ENCODE results near the gene IER5L.
"Not testable (repeated sequence)": the region's sequence is repeated elsewhere in the genome, so short reads cannot be mapped to it uniquely, and the experiment has no call there.

IER5L gene

DNA sequence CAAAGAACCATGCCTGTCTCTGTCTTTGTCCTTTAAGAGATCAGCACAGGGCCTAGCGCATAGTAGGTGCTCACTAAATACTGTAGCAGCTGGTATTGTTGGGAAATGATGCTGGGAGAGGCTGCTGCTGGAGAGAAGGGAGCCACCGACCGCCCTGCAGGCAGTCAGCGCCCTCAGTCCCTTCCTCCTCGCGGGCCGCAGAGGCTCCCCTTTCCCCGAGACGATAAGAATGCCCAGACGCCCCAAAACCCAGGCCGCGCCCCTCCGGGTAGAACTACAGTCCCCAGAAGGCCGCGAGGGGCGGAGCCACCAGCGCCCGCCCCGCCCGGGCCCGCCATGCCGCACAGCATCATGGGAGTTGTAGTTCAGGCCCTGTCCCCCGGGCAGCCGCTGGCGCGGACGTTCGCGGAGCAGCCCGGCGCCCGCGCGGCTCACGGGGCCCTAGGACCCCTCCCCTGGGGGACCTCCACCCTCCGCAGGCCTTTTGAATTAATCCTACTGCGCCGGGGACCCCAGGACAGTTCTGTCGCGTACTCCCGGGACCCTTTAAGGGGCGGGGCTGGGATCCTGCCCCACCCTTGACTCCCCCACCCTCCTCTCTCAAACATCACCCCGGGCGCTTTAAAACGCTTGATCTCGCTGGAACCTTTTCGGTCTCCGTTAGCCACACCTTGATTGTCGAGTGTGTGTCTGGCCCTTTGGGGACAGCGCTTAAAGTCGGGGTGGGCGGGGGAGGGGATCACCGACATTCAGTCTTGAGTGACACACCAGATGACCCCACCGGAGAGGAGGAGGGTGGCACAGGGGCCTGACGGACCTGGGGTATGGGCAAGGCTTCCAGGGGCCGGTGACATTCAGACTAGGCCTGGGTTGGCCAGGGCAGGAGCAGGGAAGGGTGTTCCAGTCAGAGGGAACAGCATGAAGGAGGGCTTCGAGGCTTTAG lies 24.8 kb upstream of the IER5L start:
- peak; percentile 20 to 38 for DNase-seq

DNA sequence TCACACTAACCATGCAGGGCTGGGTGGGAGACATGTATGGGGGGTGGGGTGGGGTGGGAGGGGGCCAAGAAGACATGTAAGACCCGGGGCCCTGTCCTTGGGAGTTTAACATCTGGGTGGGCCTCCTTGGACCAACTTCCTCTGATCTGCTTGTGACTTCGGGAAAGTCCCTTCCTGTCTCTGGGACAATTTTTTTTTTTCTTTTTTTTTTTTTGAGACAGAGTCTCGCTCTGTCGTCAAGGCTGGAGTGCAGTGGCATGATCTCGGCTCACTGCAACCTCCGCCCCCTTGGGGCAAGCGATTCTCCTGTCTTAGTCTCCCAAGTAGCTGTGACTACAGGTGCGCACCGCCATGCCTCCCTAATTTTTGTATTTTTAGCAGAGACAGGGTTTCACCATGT lies 23.8 kb upstream of the IER5L start:
- DNase-seq: no peak

GRCh38 chr9:129201289-129201688 lies 23.2 kb upstream of the IER5L start:
- no peak for DNase-seq

GRCh38 chr9:129200255-129200654 lies 22.2 kb upstream of the IER5L start:
- no peak for DNase-seq

GRCh38 chr9:129199044-129199435 lies 21.0 kb upstream of the IER5L start:
- DNase-seq: no peak

DNA sequence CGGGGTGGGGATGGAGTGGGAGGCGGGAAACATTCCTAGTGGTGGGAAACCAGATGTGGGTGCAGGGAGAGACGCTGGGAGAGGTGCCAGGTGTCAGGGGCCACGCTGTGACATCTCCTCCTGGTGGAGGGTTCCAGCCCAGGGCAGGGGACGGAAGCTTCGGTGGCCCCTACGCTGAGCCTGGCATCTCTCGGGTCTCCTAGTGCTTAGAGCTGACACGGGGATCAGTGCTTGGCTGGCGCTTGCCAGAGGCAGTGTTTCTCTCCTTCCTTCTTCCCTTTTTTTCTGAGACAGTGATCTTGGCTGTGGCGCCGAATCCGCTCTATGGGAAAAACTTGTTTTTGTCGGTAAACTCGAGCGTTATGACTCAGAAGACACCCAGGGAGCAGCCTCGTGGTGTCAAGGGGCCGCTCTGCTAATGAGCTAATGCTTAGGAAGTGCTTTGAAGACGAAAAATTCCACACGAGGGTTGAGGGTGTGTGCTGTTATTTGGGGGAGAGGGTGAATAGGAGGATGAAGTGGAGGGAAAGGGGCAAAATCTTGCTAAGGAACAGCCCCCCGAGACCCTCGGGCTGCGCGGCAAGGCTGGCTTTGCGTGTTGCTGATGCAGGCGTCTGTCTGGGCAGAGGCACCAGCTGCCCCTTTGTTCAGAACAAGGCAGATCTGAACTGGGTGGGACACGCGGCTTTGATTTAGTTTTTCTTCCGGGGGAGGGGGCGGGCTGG lies 20.4 kb upstream of the IER5L start:
- DNase-seq: no peak

- no peak for DNase-seq
These were observed 19.9 kb upstream of the IER5L start for GRCh38 chr9:129197978-129198318.

DNA sequence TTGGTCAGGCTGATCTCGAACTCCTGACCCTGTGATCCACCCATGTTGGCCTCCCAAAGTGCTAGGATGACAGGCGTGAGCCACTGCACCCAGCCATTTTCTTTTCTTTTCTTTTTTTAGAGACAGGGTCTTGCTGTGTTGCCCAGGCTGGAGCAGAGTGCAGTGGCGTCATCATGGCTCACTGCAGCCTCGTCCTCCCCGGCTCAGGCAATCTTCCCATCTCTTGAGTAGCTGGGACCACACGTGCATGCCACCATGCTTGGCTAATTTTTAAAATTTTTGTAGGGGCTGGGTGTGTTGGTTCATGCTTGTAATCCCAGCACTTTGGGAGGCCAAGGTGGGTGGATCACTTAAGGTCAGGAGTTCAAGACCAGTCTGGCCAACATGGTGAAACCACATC lies 19.0 kb upstream of the IER5L start:
- not testable (repeated sequence) for DNase-seq

GRCh38 chr9:129195606-129196005 lies 17.5 kb upstream of the IER5L start:
- no peak for DNase-seq

GRCh38 chr9:129194221-129194620 lies 16.2 kb upstream of the IER5L start:
- no peak for DNase-seq

GRCh38 chr9:129193655-129194054 lies 15.6 kb upstream of the IER5L start:
- DNase-seq: no peak

- DNase-seq: no peak
These were observed 13.2 kb upstream of the IER5L start for GRCh38 chr9:129191234-129191633.

- DNase-seq: not testable (repeated sequence)
These were observed 11.9 kb upstream of the IER5L start for GRCh38 chr9:129189971-129190370.

DNA sequence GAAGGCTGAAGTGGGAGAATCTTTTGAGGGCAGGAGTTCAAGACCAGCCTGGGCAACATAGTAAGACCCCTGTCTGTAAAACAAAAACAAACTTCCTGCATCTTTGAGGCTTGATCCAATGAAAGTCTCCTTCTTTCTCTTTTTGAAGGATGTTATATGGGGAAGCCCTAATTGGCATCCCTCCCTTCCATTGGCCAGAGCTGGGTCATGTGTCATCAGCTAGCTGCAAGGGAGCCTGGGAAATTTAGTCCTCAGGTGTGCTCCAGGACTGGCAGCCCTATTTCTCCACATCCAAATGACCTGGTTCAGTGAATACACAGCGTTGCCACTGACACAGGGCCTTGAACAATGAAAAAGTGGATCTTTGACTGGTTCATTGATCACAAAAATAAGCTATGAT lies 9.0 kb upstream of the IER5L start:
- DNase-seq: no peak

DNA sequence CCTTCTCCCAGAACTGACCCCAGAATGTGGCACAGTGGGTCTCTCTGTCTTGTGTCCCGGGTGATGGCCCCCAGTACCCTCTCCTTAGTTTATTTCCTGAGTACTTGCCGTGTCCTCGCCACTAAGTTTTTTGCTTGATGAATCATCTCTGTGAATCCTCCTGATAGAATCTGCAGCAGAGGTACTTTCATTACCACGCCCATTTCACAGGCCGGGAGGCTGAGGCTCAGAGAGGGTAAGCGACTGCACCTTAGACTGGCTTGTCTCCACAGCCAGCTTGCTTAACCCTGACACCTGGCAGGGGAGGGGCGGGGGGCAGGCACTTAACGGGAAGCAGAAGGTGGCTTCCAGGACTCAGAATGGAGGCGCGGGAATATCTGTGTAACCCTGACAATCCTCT lies 7.9 kb upstream of the IER5L start:
- DNase-seq: no peak

DNA sequence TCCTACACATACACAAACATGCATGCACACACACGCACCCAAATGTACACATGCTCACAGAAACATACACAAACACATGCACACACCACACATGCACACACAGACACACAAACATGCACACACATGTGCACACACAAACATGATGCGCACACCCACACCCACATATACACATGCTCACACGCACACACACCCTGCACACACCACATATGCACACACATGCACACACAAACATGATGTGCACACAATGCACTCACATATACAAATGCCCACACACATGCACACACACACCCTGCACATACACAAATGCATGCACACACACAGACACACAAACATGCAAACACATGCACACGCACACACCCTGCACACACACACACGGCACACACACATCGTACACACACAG lies 7.3 kb upstream of the IER5L start:
- no peak for DNase-seq

DNA sequence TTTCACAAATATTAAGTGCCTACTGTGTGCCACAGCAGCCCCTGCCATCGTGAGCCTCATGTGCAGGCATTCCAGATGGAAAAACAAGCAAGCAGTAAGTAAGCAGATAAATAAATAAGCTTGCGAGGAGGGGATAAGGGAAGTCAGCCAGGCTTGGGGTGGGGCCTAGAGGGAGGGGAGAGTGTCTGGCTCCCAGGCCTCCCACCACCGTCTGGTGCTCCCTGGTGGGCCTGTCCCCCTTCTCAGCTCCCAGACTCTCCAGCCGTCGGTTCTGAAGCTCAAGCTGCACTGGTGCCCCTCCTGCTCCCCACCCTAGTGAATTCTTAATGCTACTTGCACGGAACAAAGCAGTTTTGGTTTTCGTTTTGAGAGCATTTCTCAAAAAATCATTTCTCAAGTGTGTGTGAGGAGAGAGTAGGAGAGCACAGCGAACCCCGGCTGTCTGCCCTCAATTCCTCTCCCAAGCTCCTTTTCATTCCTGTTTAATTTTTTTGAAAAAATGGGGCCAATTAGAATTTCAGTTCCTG lies 6.6 kb upstream of the IER5L start:
- no peak for DNase-seq

- DNase-seq: no peak
These were observed 6.1 kb upstream of the IER5L start for GRCh38 chr9:129184219-129184524.

DNA sequence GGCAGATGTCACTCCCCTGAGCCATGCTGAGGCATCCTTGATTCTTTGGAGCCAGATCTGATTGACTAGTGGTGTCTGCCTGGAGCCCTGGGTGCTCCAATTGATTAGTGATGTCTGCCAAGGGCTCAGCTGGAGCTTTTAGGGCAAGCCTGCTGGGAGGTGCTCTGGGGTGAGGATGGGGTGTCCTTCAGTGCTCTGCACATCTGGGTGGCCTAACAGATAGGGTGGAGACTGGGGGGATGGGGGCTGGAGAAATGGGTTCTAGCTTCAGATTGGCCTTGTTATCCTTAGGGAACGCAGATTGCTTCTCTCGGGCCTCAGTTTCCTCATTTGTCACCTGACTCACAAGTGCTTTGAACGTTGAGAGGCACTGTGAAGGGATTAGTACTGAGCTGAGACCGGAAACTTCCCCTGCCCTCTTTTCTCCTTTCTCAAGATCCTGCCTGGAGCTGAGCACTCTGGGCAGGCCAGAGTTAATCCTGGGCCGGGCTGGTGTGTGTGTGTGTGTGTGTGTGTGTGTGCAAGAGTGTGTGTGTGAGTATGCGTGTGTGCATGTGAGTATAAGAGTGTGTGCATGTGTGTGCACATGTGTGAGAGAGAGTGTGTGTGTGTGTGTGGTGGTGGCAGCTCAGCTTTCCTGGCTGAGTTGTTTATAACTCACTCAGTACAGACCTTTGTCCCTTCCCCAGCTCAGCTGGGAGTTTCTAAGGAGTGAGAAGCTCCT lies 5.6 kb upstream of the IER5L start:
- no peak for DNase-seq

DNA sequence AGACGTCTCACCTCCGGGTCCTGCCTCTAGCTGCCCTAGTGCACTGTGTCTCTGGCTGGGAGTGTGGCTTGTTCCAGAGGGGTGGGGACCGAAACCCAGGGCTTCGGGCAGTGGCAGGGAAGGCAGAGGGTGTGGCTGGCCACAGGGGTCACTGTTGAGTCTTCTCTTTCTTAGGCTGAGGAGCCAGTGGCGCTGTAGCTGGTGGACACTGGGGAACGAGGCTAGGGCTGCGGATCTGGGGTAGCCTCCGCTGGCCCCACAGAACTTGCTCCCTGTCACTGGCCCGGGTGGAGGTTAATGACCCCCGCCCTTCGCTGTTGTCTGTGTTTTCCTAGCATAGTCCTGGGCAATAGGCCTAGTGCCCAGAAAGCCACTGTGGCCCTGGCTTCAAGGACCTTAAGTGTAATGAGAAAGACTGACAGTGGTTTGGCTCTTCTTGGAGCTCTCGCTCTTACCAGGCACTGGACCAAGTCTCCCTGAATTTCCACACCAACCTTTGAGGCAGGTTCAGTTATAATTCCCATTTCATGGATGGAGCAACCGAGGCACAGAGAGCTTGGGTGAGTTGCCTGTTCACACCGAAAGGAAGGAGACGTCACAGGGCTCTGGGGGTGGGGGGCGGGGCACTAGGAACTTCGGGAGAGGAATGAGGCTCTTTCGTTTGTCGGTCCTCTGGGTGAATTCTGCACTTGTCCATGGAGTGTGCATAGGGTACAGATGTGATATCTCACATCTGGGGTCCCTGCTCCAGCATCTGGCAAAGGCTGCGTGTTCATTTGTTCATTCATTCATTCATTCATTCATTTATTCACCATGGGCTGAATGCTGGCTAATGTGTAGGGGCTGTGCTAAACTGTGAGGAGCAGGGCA lies 4.8 kb upstream of the IER5L start:
- peak in 1 of 2 experiments; percentile 26 for DNase-seq

DNA sequence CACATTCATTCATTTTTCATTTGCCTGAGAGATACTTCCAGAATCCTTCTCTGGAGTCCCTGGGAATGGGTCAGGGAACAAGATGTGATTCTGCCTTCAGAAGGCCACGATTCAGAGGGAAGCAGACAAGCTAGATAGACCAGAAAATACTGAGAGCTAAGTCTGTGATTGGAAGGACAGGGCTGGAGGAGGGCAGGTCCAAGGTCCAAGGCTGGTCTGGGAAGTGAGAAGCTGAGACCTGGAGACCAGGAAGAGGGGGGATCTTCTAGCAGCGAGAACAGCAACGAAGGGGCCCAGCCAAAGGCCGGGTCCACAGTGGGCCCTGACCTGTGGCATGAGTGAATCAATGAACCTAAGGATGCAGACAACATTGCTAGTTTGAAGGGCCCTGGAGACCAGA lies 4.1 kb upstream of the IER5L start:
- DNase-seq: no peak

GRCh38 chr9:129181246-129181645 lies 3.2 kb upstream of the IER5L start:
- no peak for DNase-seq

All from AML-193 (cell line).